Activated CD4-positive, alpha-beta T cell treated with anti-CD3 and anti-CD28 coated beads, Interleukin-2, amount 50 U/mL, for 48 hours (primary cell): ENCODE measurements around the gene C2orf72.
A peak's percentile ranks its signal among the peaks of the same experiment; 100 is the strongest.
"Not testable (repeated sequence)": the region's sequence is repeated elsewhere in the genome, so short reads cannot be mapped to it uniquely, and the experiment has no call there.

Experiments
- DNase-seq, 2 experiments: peaks; one replicate each; pipeline ENCODE4 v3.0.0-alpha.2; 2020

Gene C2orf72

DNA sequence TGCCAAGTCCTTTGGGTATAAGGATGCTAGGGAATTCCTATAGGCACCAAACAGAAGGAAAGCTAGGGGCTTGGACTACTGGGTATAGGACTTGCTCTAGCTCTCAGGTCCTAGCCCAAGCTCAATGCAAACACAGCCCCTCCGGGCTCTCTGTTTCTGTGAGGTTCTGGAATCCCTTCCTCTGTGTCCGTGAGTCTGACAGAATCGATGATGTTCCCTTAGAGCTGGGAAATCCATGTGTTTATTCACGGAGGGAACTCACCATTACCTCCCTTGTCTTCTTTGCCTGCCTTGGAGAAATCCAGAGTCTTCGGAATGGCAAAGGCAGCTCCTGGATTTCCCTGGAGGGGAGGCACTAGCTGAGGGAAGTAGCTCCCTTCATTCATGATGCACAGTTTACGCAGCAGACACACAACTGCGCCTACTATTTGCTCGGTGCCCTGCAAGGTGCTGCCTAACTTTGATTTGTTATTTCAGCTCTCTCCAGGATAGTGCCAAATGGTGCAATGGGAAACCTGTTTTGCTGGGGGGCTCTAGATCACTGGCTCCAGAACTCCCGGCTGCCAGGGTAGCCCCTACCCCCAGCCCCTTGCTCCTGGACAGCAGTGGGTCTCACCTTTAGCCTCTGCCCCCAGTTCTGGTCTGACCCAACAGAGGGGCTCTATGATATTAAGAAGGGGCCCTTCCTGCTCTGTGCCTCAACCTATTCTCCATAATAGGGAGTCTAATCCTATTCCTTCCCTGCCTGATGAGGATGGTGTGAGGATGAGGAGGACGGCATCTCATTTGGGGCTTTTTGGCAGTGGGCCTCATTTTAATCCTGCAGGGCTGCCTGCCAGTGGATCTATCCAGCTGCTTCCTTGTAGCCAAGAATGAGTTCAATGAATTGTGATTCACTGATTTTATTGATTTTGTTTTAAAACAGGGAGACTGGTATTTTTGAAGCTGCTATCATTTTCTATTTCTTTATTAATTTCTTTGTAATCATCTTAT, 10.9 kb downstream of the C2orf72 start:
- DNase-seq: no peak

DNA sequence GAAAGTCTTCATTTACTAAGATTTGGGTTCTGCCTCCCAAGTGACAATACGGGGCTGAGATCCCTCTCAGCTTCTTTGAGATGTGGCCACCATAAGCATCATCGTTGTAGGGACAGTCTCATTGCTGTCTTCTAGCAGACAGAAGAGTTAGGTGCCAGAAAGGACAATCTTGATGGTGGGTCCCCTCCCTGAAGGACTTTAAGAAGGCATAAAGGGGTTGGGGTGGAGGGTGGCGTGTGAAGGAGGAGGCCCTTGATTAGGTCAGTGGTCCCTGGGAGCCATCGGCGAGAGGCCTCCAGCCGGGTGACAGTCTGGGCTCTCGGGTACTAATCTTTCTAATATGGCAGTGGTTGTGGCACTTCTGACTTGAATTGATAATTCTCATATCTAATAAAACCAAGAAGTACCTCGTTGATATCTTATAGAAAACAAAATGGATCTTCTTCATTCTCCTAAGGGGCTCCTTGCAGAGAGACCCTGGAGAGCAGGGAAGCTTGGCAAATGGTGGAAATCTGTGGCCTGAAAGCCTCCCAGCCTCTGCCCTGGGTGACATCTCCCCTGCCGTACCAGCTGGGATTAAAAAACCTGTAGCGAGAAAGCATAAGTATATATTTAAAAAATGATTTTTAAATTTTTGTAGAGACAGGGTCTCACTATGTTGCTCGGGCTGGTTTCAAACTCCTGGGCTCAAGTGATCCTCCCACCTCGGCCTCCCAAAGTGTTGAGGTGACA, 12.1 kb downstream of the C2orf72 start:
- no peak for DNase-seq

DNA sequence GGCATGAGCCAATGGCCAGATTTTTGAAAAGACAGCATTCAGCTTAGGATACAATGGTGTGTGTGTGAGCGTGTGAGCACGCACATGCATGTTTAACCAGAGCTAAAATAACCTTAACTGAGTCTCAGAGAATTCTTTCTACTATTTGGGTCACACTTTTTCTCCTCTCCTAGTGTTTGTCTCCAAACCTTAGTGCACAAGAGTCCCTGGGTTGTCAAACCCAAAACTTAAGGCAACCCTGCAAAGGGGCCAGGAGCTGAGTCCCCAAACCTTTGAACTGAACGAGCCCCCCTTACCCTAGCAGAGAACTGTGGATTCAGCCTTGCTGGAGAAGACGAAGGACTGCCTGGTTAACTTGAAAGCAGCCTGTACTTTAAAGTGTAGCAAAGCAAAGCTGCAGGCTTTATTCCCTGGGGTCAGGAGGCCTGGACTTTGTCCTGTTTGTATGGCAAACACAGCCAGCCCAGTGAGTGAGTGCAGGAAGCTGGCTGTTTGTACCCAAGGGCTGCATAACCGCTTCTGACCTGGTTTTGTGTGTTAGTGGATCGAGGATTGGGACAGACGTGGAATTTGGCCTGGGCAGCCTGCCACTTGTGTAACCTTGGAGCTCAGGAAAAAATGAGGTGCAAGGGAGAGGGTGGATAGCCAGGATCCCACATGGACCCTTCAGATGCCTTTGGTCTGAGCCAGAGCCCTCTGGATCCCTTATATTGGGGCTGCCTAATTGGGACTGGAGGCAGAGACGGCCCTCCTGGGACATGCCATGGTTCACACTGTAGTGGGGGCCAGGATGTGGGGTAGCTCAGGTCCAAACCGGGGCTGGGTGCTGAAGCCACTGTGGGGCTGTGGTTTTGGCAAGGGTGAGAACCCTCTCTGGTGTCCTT, 12.9 kb downstream of the C2orf72 start:
- DNase-seq: no peak

DNA sequence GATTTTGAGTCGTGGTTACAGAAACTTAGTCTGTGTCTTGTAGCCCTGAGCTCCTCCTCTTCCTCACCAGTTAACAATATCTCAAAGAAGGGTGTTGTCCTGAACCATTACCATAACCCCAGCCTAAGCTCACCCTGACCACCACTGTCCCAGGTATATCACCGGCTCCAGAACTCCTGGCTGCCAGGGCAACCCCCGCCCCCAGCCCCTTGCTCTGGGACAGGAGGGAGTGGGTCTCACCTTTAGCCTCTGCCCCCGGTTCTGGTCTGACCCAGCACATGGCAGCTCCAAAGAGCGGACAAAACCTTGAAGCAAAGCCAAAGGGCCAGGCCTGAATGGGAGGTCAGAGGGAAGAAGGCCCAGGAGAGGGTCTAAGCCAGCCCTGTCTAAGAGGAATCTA, 13.8 kb downstream of the C2orf72 start:
- no peak for DNase-seq

DNA sequence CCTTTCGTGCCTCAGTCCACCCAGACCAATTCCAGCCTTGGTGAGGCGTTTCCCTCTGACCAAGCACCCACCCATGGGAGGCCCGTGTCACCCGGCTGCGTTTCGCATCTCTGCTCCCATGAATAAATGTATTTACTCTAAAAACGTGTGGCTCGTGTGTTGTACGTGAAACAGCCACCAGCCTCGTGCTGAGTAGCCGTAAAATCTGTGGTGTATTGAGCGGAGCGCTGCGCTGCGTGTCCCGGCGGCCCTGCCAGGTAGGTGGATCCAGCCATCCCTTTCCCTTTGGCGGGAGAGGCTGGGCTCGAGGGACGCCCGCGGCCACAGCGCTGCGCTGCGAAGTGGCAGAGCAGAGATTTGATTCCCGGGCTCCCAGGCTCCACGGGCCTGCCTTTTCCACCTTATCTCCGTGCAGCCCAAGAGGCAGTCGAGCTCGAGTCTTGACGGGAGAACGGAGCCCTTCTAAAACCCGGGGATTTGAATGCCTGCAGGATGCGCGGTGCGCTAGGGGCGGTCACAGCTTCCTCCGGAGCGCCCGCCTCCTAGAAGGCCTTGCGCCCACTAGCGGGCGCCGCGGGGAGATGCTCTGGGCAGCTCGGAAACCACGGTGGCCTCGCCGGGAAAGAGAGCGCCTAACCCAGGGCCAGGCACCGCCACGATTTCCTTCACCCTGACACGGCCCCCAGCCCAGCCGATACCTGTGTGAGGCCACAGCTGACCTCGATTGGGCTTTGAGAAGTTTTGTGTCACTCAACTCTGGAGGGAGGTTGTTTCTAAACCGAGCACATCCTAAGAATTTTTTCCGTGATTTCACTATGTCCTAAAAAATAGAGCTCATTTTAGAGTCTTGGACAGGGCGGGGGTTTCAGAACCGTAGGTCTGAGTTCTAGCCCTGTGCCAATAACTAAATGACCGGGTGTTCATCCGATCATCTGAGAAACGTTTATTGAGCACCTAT, 15.4 kb downstream of the C2orf72 start:
- DNase-seq: peak; percentile 86 to 87

DNA sequence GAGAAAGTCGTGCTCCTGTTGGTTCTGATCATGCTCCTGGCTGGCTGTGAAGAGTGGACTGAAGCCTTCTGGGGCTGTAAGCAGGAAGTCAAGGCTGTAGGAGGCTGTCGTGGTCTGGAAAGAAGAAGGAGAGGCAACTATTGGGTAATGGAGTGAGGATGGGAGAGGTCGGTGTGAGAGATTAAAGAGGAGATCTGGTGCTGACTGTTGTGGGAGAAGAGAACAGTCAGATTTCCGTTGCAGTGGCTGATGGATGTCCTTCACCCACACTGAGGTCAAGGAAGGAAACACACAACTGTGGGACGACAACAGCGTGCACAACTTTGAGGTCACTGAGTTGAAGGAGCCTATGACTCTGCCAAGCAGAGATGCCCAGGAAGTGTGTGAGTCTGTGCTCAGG, 16.5 kb downstream of the C2orf72 start:
- DNase-seq: no peak

DNA sequence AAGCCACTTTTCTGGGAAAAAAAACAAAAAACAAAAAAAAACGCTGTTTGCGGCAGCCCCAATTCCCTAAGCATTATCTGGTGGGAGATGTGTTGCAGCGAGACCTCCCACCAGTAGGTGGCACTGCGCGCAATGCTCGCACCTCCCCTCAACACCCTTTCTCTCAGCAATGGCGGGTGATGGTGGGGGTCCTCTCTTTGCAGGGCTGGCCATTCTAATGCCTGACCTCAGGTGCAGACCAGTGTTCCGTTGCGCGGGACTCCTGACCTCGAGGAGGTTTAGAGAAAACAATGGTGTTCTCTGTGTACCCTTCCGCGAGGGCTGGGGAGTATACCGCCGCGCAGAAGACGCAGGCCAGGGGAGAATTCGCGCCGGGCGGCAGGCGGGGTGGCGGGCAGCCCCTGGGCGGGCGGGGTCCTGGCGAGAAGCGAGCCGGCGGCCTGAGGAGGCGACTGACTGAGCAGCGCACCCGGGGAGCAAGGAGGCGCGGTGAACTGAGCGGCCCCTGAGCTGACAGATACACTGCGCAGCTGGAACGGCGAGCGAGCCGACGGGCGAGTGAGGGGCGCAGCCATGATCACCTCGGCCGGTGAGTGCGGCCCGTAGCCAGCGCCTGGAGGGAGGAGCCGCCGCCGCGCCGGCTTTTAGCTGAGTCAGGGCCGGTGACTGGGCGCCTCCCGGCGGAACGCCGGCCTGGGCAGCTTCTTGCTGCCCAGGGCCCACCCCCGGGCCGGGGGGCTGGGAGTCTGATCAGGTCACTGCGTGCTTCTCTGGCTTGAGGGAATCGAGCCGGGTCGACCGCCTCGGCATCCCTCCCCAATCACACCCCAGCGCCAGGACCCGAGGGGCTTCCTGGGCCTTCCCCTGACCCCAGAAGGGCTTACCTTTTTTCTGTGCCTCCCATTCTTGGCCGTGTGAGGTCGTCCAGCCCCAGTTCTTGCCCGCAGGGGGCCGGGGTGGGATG, 19.4 kb downstream of the C2orf72 start, which contains the start of gene PSMD1:
Gene PSMD1, plus strand, starts transcription at position 415 of the 964 bp plus-strand sequence. Its CDS starts 159 bp downstream, at position 574.
- DNase-seq: peak; percentile 94 to 96

DNA sequence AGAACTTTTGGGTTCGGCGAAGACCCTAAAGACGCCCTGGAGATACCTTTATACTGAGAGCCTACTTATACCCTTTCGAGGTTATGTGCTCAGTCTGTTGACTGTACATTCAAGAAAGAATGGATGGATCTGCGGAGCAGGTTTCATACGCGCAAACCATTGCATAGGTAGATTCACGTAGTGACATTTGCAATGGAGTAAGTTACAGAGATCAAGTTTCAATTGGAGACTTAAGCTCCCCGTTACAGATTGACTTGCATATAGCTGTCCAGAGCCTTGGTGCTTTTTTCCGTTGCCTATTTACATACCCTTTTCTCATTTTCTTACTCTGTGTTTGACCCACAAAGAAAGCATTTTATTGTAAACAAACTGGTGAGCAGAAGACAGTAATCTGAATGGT, 20.3 kb downstream of the C2orf72 start:
- DNase-seq: no peak

DNA sequence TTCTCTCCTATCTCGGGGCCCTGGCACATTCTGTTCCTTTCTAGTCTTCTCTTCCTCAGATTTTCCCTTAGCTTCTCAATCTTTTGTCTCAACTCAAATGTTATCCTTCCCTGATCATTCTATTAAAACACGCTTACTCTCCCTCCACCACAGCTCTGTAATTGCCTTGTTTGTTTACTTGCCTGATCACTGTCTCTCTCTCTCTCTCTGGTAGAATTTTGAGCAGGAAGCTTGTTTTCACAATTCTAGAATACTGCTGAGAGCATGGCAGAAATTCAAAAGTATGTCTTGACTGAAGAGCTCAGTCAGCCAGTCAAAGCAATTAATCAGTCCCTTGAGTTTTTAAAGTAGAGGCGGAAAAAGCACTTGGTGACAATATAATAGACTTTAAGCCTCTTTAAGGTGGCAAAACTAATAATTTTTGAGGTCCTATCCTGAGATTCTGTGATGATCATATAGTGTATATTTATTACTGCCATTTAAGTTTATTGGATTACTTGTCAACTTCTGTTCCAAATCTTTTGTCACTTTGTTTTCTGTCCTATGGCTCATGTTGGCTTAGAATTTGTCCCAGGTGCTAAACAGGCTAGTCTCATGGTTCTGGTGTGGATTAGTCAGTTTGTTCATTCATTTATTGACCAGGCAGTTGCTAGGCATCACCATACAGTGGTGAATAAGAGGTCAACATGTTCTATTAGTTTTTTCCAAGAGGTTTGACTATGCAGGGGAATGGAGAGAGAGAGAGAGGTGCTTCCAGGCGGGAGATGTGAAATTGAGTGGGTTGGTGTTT, 21.6 kb downstream of the C2orf72 start:
- no peak for DNase-seq

DNA sequence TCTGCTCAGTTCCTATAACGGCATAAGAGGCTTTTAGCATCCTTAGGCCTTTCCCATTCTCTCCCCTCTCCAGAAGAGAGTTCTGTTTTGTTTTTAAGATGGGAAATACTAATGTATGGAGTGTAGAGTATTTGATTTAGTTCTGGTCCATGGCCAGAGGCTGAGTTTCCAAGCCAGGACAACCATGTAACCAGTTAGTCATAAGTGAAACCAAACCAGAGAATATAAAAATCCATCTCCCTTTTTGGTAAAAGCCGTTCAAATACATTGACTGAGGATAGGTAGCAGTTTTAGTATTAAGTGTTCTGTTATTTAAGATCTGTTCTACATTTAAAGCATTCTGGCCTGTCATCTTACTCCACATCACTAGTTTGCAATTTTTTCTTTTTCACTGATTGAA, 22.4 kb downstream of the C2orf72 start:
- DNase-seq: no peak

DNA sequence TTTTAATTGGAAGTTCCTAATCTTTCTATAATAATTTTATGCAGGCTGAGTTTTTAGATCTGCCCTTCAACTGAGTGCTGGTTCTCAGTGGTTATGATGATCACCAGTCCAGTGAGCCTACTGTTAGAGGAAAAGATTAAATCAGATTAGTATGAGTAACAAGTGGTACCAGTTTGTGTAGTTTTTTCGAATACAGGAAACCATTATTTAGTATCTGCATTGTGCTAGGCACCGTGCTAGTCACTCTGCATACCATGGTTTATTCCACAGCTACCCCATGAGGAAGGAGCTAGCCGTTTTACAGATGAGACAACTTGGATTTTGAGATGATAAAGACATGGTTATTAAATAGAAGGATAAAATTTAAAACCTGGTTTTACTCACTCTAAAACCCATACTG, 25.5 kb downstream of the C2orf72 start:
- no peak for DNase-seq

DNA sequence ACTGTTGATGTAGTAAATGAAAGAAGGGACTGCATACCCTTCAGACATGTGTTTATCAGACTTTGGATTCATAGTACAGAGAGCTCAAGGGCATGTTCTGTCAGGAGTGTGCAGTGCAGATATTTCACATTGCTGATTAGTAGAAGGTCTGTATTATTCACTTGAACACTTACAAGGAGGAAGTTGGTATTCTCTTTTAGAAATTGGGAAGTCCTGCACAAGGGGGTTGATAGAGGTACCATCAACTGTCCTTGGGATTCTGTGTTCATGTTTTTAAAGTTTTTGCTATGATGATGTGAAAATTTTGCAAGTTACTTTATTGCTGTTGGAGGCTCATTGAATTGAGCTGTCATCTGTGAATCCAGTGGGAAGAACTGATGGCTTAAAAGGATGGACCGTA, 26.0 kb downstream of the C2orf72 start:
- DNase-seq: no peak

DNA sequence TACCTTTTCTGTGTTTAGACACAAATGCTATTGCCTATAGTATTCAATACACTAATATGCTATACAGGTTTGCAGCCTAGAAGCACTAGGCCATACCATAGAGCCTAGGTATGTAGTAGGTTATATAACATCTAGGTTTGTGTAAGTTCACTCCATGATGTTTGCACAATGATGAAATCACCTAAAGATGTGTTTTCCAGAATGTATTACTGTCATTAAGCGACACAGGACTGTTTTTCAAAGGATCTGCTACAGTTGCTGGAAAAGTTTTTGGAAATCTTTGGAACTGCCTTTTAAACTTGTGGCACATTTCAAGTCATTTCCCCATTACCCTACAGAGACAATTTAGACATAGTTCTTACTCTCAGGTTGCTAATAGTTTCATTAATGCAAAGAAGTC, 28.6 kb downstream of the C2orf72 start:
- DNase-seq: no peak

DNA sequence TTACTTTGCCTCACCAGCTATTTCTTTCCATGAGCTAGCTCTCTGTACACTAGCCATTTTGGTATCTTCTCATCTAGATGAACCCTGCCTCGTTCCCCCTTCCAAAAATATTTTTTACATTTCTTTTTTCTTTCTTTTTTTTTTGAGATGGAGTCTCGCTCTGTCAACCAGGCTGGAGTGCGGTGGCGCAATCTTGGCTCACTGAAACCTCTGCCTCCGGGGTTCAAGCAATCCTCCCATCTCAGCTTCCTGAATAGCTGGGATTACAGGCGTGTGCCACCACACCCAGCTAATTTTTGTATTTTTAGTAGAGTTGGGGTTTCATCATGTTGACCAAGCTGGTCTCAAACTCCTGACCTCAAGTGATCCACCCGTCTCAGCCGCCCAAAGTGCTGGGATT, 30.2 kb downstream of the C2orf72 start:
- DNase-seq: not testable (repeated sequence)

DNA sequence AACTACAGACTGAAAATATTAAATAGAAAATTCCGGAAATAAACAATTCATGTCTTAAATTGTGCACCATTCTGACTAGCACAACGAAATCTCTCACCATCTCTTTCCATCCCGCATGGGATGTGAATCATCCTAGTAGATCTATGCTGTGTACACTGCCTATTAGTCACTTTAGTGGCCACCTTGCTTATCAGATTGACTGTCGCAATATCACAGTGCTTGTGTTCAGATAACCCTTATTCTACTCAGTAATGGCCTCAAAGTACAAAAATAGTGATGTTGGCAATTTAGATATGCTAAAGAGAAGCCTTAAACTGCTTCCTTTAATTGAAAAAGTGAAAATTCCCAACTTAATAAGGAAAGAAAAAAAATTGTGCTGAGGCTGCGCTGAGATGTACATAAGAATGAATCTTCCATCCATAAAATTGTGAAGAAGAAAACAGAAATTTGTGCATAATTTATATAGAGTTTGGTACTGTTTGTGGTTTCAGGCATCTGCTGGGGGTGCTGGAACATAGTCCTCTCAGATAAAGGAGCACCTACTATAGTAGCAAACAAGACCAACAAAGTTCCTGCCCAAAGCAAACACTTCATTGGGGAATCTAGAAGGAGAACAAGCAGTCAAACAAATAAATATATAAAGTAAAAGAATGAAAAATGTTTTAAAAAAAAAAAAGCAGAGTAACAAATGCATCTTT, 31.4 kb downstream of the C2orf72 start:
- DNase-seq: no peak

DNA sequence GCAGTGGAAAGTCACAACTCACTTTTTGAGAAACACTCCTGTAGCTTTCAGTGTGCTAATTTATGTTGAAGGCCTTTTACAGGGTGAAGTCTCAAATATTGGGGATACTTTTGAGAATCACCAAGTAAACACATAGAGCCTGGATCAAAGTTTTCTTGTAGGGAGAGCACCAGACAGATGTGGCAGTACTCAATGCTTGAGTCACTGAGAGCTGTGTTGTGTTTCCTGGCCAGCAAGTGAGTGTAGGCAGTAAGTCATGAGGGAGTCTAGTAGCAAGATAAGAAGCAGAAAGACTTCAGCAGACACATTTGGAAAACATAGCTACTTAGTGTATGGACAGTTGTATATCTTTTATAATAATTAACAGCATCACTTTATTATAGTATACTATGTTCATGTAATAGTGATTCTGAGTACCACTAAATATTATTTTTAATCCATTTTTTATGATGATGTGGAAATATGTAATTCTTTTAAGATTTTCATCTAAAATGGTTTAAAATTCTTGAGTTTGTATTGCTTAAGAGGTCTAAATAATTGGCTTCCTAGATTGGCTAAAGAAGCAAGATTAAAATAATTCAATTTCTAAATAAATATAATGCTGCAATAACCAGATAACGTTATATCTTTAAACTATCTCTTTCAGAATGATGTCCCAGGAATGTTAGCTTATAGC, 32.2 kb downstream of the C2orf72 start:
- no peak for DNase-seq

DNA sequence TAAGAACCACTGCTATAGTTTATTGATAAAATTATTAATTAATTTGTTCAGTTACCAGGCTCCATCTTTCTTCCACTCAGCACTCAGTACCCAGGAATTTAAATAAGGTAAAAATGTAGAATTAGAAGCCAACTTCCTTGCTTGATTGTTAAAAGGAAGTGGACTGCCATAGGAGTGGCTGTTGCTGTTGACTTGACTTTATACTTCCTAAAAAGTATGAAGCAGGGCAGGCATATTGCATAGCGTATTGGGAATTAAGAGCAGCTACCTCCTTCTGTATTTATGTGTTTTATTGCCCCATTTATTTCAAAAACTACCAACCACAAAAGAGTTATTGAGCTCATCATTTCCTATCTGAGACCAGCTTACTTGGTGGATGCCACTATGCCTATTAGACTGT, 47.2 kb downstream of the C2orf72 start:
- DNase-seq: no peak

DNA sequence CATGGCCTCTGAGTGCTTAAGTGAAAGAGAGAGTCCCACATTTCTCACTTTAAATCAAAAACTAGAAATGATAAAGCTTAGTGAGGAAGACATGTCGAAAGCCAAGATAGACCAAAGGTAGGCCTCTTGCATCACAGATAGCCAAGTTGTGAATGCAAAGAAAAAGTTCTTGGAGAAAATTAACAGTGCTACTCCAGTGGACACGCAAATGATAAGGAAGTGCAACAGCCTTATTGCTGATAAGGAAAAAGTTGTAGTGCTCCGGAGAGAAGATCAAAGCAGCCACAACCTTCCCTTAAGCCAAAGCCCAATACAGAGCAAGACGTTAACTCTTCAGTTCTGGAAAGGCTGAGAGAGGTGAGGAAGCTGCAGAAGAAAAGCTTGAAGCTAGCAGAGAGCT, 51.4 kb downstream of the C2orf72 start:
- no peak for DNase-seq
